Esophagus muscularis mucosa (tissue), 3 donors: ENCODE data around the gene PNPLA4.

Experiments used
- CTCF ChIP-seq, 3 experiments: fragments of 200-600 bp in 2 of 3; fragments of 450-650 bp in 1 of 3; sonication (generic) in 2 of 3; IDR thresholded peaks; one replicate each; pipeline ENCODE4 v1.5.1; 2017 to 2019; ENCODE audit warnings: antibody characterized with exemption in 3 of 3, mild to moderate bottlenecking in 2 of 3, moderate library complexity in 1 of 3
- POLR2A ChIP-seq: fragments of 450-650 bp; IDR thresholded peaks from one replicate; pipeline ENCODE4 v1.6.1; 2017; ENCODE audit warnings: antibody characterized with exemption, moderate library complexity, mild to moderate bottlenecking, low read depth
- POLR2AphosphoS5 ChIP-seq, 2 donors: sonication (generic); formaldehyde crosslinking; IDR thresholded peaks; one replicate each; pipeline ENCODE4 v1.6.1; 2017; ENCODE audit warnings: antibody characterized with exemption in 2 of 2

GRCh38 chrX:7926501-7926900, 712 bp downstream of the PNPLA4 start:
- TF ChIP-seq CTCF (IDR thresholded peaks at IDR 0.05) (no peak), POLR2AphosphoS5 (IDR thresholded peaks at IDR 0.05) (no peak), POLR2A (no peak)
